Stimulated activated naive CD8-positive, alpha-beta T cell treated with anti-CD3 and anti-CD28 coated beads, Interleukin-15, amount 100 ng/mL, for 72 hours (primary cell): Measurements from ENCODE around the gene CD300LD.
"Not testable (repeated sequence)": the region's sequence is repeated elsewhere in the genome, so short reads cannot be mapped to it uniquely, and the experiment has no call there.

Source experiments
- ATAC-seq: fragments of 150-1000 bp; cut with Tn5 transposase; 2 replicates; pipeline ENCODE4 v1.10.0; 2021; ENCODE audit warnings: mild to moderate bottlenecking, moderate library complexity
- DNase-seq, 2 donors: peaks; one replicate each; pipeline ENCODE4 v3.0.0; 2021 to 2022
- H3K27ac Mint-ChIP-seq, 2 donors: one replicate each; pipeline ENCODE4 v1.8.0; 2022; ENCODE audit warnings: mild to moderate bottlenecking in 2 of 2, mixed read lengths in 2 of 2, moderate library complexity in 2 of 2
- H3K27me3 Mint-ChIP-seq: one replicate; pipeline ENCODE4 v1.8.0; 2022; ENCODE audit warnings: mixed read lengths
- H3K4me1 Mint-ChIP-seq: one replicate; pipeline ENCODE4 v1.8.0; 2022; ENCODE audit warnings: mild to moderate bottlenecking, mixed read lengths
- H3K4me3 Mint-ChIP-seq, 2 donors: one replicate each; pipeline ENCODE4 v1.8.0; 2022; ENCODE audit warnings: mild to moderate bottlenecking in 2 of 2, mixed read lengths in 2 of 2, moderate library complexity in 1 of 2
- H3K9me3 Mint-ChIP-seq, 2 donors: one replicate each; pipeline ENCODE4 v1.8.0; 2022; ENCODE audit warnings: mixed read lengths in 2 of 2

The CD300LD gene

GRCh38 chr17:74598346-74599022 is 6.4 kb upstream of the CD300LD start:
- Mint-ChIP-seq H3K27me3 (peaks cover 24% of the 10 kb centered on the region), H3K9me3 (no peaks in the 10 kb centered on the region), H3K4me1 (peaks cover 37% of the 10 kb centered on the region)

GRCh38 chr17:74597069-74597790 is 5.1 kb upstream of the CD300LD start:
- no peaks in the 10 kb centered on the region for H3K9me3 Mint-ChIP-seq
- no peak overlapping the region for H3K27ac Mint-ChIP-seq
- H3K4me1 Mint-ChIP-seq: peaks cover 35% of the 10 kb centered on the region
- DNase-seq: no peak
- H3K27me3 Mint-ChIP-seq: peaks cover 24% of the 10 kb centered on the region
- ATAC-seq: no peak
- no peak overlapping the region for H3K4me3 Mint-ChIP-seq

More at GRCh38 chr17:74598346-74599022, 6.4 kb upstream of the CD300LD start:
- H3K27ac Mint-ChIP-seq: peak overlapping the region in 1 of 2 donors; percentile 14
- ATAC-seq: no peak
- DNase-seq: no peak
- H3K4me3 Mint-ChIP-seq: no peak overlapping the region

GRCh38 chr17:74595037-74595750 is 3.1 kb upstream of the CD300LD start:
- no peak overlapping the region for H3K4me3 Mint-ChIP-seq
- peaks cover 16% of the 10 kb centered on the region for H3K27me3 Mint-ChIP-seq
- H3K27ac Mint-ChIP-seq: no peak overlapping the region
- H3K9me3 Mint-ChIP-seq: no peaks in the 10 kb centered on the region
- ATAC-seq: no peak
- no peak for DNase-seq
- peaks cover 34% of the 10 kb centered on the region for H3K4me1 Mint-ChIP-seq

- Mint-ChIP-seq H3K27me3 (no peaks in the 10 kb centered on the region), H3K27ac (no peak overlapping the region), H3K4me1 (peaks cover 15% of the 10 kb centered on the region), H3K4me3 (no peak overlapping the region), H3K9me3 (no peaks in the 10 kb centered on the region)
- DNase-seq (no peak), ATAC-seq (no peak)
These were observed 580 bp downstream of the CD300LD start for GRCh38 chr17:74591503-74591902.

- Mint-ChIP-seq H3K4me1 (peaks cover 3% of the 10 kb centered on the region), H3K27ac (no peak overlapping the region), H3K9me3 (peaks cover 3 to 4% of the 10 kb centered on the region in 2 donors), H3K4me3 (no peak overlapping the region), H3K27me3 (no peaks in the 10 kb centered on the region)
- DNase-seq (no peak), ATAC-seq (no peak)
These were observed 6.4 kb downstream of the CD300LD start for GRCh38 chr17:74585711-74586110.

- Mint-ChIP-seq H3K27ac (no peak overlapping the region), H3K9me3 (peaks cover 8 to 13% of the 10 kb centered on the region in 2 donors), H3K27me3 (no peaks in the 10 kb centered on the region), H3K4me1 (peaks cover 15% of the 10 kb centered on the region), H3K4me3 (no peak overlapping the region)
- no peak for DNase-seq
- ATAC-seq: no peak
These were observed 7.6 kb downstream of the CD300LD start for GRCh38 chr17:74584292-74585060.

GRCh38 chr17:74582633-74583032 is 9.4 kb downstream of the CD300LD start:
- H3K27me3 Mint-ChIP-seq: no peaks in the 10 kb centered on the region
- no peak for DNase-seq
- peaks cover 8 to 19% of the 10 kb centered on the region in 2 donors for H3K9me3 Mint-ChIP-seq
- no peak for ATAC-seq
- H3K4me3 Mint-ChIP-seq: no peak overlapping the region
- H3K27ac Mint-ChIP-seq: no peak overlapping the region
- peaks cover 20% of the 10 kb centered on the region for H3K4me1 Mint-ChIP-seq

- no peaks in the 10 kb centered on the region for H3K27me3 Mint-ChIP-seq
These were observed 12.2 kb downstream of the CD300LD start for GRCh38 chr17:74579900-74580299.

GRCh38 chr17:74578979-74579378 is 13.1 kb downstream of the CD300LD start:
- ATAC-seq: no peak
- no peak overlapping the region for H3K27ac Mint-ChIP-seq
- peaks cover 8 to 19% of the 10 kb centered on the region in 2 donors for H3K9me3 Mint-ChIP-seq

More at GRCh38 chr17:74579900-74580299, 12.2 kb downstream of the CD300LD start:
- DNase-seq (no peak), ATAC-seq (no peak)
- Mint-ChIP-seq H3K4me1 (peaks cover 20% of the 10 kb centered on the region), H3K9me3 (peaks cover 8 to 19% of the 10 kb centered on the region in 2 donors), H3K4me3 (no peak overlapping the region), H3K27ac (peak overlapping the region in 1 of 2 donors; percentile 69)

GRCh38 chr17:74574489-74575142 is 17.5 kb downstream of the CD300LD start:
- Mint-ChIP-seq H3K27me3 (peaks cover 16% of the 10 kb centered on the region), H3K27ac (no peak overlapping the region), H3K4me3 (no peak overlapping the region), H3K4me1 (peaks cover 7% of the 10 kb centered on the region), H3K9me3 (peaks cover 0 to 7% of the 10 kb centered on the region in 2 donors)
- DNase-seq (no peak), ATAC-seq (no peak)

More at GRCh38 chr17:74578979-74579378, 13.1 kb downstream of the CD300LD start:
- no peak for DNase-seq
- Mint-ChIP-seq H3K4me1 (peaks cover 20% of the 10 kb centered on the region), H3K27me3 (peaks cover 6% of the 10 kb centered on the region), H3K4me3 (no peak overlapping the region)

- H3K9me3 Mint-ChIP-seq, H3K4me1 Mint-ChIP-seq, H3K4me3 Mint-ChIP-seq, DNase-seq, H3K27ac Mint-ChIP-seq, ATAC-seq: not testable (repeated sequence)
- peaks cover 25% of the 10 kb centered on the region for H3K27me3 Mint-ChIP-seq
These were observed 18.4 kb downstream of the CD300LD start for GRCh38 chr17:74573635-74574034.

- Mint-ChIP-seq H3K27ac (no peak overlapping the region), H3K4me1 (peaks cover 9% of the 10 kb centered on the region), H3K9me3 (no peaks in the 10 kb centered on the region), H3K27me3 (peaks cover 30% of the 10 kb centered on the region), H3K4me3 (no peak overlapping the region)
- ATAC-seq (no peak), DNase-seq (no peak)
These were observed 18.9 kb downstream of the CD300LD start for GRCh38 chr17:74573169-74573568.

GRCh38 chr17:74571621-74572270 is 20.3 kb downstream of the CD300LD start:
- Mint-ChIP-seq H3K27ac (no peak overlapping the region), H3K27me3 (peaks cover 41% of the 10 kb centered on the region)

More at GRCh38 chr17:74571621-74572270, 20.3 kb downstream of the CD300LD start:
- Mint-ChIP-seq H3K4me1 (peaks cover 9% of the 10 kb centered on the region), H3K9me3 (no peaks in the 10 kb centered on the region), H3K4me3 (no peak overlapping the region)
- ATAC-seq (no peak), DNase-seq (no peak)
